Stimulated activated CD8-positive, alpha-beta memory T cell treated with anti-CD3 and anti-CD28 coated beads, Interleukin-15, amount 100 ng/mL, for 4 hours (primary cell): ENCODE data around the gene CNNM2.

Experiments
- DNase-seq, 2 donors: peaks; one replicate each; pipeline ENCODE4 v3.0.0-alpha.2; 2020; ENCODE audit warnings: low read depth in 2 of 2

CNNM2 gene

GRCh38 chr10:103072891-103073290 is 154.8 kb downstream of the CNNM2 start:
- no peak for DNase-seq

DNA sequence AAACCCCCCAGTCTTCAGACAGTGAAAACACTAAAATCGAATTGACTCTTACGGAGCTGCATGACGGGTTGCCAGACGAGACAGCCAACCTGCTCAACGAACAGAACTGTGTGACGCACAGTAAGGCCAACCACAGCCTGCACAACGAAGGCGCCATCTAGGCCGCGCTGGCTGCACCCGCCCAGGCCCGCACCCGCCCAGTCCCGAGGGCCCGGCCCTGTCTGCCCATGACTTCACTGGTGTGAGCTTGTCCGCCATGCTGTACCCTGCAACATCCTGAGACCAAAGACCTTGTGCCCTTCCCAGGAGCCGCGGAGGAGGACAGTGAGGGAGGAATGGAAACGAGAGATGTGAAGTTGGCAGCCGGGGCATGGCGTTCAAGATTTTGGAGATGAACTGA is 158.9 kb downstream of the CNNM2 start:
- DNase-seq = no peak

GRCh38 chr10:103077491-103078308 is 159.6 kb downstream of the CNNM2 start:
- no peak for DNase-seq

- no peak for DNase-seq
These were observed 160.2 kb downstream of the CNNM2 start for GRCh38 chr10:103078309-103078615.

DNA sequence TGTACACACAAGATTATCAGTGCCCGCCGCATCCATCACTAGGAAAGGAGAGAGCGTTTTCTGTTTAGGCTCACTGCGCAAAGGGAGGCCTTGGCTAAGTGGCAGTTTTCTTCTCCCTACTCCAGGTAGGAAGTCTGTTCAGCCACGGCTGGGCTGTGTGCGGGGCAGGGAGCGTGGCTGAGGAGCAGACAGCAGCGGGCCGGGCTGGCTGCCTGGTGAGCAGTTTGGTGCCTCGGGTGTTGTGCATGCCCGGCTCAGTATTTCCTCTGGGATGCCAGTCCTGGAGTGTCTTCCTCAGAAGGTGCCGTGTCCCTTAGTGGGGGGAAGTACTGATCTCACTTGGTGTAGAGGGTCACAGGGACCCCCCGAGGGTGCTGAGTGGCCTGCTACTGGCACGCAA is 160.6 kb downstream of the CNNM2 start:
- no peak for DNase-seq

- no peak for DNase-seq
These were observed 161.0 kb downstream of the CNNM2 start for GRCh38 chr10:103079100-103079499.

- no peak for DNase-seq
These were observed 161.9 kb downstream of the CNNM2 start for GRCh38 chr10:103079946-103080345.

GRCh38 chr10:103080891-103081581 is 162.9 kb downstream of the CNNM2 start:
- DNase-seq = no peak

DNA sequence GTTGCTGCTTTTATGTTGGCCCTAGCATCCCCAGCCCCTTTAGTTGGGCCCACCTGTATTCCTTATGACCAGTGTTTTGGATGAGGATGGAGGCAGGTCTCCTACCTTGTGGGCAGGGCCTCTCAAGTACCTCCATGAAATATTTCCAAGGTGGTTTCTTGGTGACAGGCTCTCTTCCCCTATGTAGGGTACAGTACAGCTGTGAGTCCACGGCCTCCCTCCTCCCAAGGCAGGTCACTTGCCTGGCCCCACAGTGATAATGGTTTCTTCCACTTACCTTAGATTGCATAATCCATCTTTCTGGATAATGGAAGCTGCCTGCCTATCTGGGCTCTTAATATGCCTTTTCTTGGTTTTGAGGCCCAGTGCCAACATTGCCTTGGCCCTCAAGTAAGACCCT is 164.6 kb downstream of the CNNM2 start:
- DNase-seq = no peak

DNA sequence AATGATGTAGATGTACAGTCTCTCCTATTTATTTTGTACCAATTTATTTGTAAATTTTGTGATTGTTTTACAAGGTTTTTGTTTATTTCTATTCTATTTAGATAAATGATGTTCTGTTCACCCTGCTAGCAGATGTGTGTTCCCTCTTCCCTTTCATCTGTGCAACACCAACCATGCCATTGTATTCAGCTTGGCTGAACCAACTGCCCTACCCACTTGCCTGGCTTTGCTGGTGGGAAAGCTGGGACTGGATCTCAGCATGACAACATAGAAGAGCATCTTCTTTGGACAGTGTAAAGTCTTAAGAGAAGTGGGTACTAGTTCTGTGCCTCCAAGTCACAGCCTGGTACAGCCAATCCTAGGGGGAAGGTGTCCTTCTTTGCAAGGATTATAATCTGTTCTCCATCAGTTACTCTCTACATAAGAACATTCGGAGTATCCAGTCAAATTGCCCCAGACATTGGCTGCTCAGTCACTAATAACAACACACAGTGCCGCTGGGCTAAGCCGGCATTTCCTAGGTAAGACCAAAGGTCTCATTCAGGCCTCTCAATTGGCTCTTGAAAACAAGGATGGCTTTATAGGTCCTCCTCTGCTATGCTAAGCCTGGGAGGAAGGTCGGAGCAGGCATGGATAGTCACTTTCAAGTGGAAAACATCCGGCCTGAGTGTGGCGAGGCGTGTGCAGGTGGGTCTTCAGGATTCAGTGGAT is 165.3 kb downstream of the CNNM2 start:
- no peak for DNase-seq

DNA sequence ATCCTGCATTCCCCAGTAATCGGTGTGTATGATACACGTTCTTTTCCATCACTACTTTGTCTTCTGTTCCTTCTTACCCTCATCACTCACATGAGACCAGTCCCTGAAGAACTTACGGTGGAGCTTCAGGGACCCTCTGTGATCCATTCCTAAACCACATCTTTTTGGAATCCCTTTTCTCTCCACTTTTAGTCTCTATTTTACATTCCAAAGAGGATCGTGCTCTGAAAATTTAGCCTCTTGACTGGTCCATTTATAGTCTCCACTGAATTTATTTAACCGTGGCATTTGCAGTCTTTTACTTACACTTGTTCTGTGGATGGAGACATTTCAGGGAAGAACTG is 165.9 kb downstream of the CNNM2 start:
- no peak for DNase-seq

DNA sequence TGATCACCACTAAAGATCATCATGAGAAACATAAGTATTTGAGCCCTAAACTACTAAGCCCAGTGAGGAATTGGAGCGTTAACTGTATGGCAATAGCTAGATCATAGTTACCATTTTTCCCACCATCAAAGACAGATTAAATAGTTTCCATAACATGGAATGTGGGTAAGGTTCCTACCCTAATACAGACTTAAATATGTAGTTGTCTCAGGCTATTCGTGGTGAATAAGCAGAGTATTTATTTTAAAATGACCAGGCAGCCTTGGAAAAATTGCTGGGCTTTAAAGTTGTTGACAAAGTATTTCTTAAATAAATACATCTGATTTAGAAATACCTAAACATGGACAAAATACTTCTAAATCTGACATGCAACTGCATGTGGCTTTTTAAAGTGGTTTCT is 168.2 kb downstream of the CNNM2 start:
- no peak for DNase-seq

DNA sequence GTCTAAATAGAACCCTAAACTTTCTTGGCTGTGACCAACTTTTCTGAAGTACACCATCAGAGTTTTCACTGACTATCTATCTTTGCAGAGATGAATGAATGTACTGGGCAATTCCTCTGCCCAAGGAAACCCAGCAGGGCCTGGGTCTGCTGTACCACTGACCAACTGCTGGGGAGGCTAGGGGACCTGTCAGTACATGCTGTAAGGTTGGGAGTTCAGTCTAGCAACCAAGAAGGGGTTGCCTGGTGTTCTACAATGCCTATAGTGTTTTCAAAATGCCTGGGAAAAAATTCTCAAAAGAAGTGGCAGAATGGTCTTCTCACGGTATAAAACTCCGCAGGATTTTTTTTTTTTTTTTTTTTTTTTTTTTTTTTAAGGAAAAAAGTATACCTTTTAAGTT is 168.7 kb downstream of the CNNM2 start:
- DNase-seq = no peak

DNA sequence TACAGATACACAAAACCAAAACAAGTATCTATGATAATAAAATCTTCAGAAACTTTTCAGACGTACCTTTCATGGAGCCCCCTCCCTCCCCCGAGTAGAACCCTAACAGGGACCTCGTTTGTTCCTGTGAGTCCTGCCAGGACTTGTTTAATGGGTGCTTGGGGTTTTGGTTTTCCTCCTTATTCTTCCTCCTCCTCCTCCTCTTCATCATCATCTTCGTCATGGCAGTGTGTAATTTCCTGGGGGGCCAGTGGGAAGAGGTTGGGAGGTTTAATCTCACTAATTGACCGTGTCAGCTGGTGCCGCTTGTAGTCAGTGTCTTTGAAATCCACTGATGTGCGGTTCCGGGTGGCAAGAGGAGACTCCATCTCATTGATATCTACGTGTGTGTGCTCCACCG is 171.4 kb downstream of the CNNM2 start:
- DNase-seq = no peak

DNA sequence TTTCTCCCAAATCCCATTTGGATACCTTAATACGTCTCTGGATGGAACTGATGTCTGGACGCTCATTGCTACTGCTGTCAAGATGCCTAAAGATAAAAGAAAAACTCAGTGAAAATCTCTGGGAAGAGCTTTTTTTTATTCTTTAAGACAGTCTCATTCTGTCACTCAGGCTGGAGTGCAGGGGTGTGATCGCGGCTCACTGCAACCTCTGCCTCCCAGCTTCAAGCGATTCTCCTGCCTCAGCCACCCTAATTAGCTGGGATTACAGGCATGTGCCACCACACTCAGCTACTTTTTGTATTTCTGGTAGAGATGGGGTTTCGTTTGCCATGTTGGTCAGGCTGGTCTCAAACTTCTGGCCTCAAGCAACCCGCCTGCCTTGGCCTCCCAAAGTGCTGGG is 172.8 kb downstream of the CNNM2 start:
- no peak for DNase-seq

- no peak for DNase-seq
These were observed 176.9 kb downstream of the CNNM2 start for GRCh38 chr10:103095005-103095404.

- no peak for DNase-seq
These were observed 178.0 kb downstream of the CNNM2 start for GRCh38 chr10:103096130-103096529.

DNA sequence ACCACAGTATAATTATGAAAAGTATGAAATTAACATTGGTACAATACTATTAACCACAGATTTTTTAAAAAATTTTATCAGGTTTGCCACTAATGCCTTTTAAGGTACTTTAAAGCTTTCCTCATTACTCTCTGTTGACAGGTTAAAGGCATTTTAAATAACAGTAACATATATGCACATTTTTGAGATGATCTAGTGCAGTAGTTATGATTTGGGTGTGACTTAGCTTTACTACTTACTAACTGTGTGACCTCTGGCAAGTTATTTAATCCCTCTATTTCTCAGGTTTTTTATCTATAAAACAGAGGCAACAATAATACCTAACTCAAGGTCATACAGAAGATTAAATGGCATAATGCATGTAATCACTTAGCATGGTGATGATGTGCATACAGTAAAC is 180.1 kb downstream of the CNNM2 start:
- no peak for DNase-seq

- DNase-seq = no peak
These were observed 182.5 kb downstream of the CNNM2 start for GRCh38 chr10:103100620-103101019.

- DNase-seq = no peak
These were observed 184.1 kb downstream of the CNNM2 start for GRCh38 chr10:103102195-103102594.

- DNase-seq = no peak
These were observed 185.9 kb downstream of the CNNM2 start for GRCh38 chr10:103103989-103104388.

- no peak for DNase-seq
These were observed 186.6 kb downstream of the CNNM2 start for GRCh38 chr10:103104721-103105120.

DNA sequence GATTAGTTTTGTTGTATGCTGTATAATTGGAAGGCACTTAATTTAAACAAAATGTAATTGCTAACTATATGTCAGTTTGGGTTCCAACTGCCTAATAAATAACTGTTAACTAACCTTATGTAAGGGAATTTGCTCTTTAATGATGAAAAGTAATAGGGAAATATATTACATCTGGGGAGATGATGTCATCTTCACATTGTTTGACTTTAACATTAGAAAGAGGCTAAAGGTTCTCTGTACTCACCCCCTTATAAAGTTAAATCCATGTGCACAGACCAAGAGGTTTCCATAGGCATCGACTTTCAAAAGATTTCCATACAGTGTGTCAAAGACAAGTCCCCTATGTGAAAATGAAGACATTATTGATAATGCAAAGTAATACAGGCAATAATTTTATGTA is 187.4 kb downstream of the CNNM2 start:
- DNase-seq = no peak
